ENCODE data around the gene RANBP9.

RANBP9 gene

GRCh38 chr6:13664703-13665352, 46.8 kb downstream of the RANBP9 start:
- Histone ChIP-seq H3K79me2 (ENCODE audit: control insufficient read depth, low read length) (peaks cover 100% of the 10 kb centered on the region), H3K27me3 (ENCODE audit: control insufficient read depth, low read length) (no peaks in the 10 kb centered on the region), H3K27ac (ENCODE audit: low read depth, low read length) (no peak overlapping the region), H3K4me3 (ENCODE audit: low read length) (no peak overlapping the region), H3K9me3 (ENCODE audit: control insufficient read depth, insufficient read depth, low read length) (no peaks in the 10 kb centered on the region), H3K9me2 (replicated peaks; ENCODE audit: control insufficient read depth, low read length) (no peaks in the 10 kb centered on the region), H3K4me1 (ENCODE audit: control insufficient read depth, low read length) (peaks cover 40% of the 10 kb centered on the region), H4K20me1 (ENCODE audit: control insufficient read depth, insufficient read depth, low read depth, low read length) (peaks cover 5% of the 10 kb centered on the region; the same call in 1 of the 2 replicates), H3K4me2 (ENCODE audit: low read length) (no peak overlapping the region), H3K36me3 (ENCODE audit: control insufficient read depth, low read length) (no peaks in the 10 kb centered on the region), H3F3A (ENCODE audit: control insufficient read depth, insufficient read depth) (no peaks in the 10 kb centered on the region)
- TF ChIP-seq CTCF (IDR thresholded peaks at IDR 0.05; ENCODE audit: low read depth, low read length, poor library complexity, severe bottlenecking) (no peak), EZH2phosphoT487 (IDR thresholded peaks at IDR 0.05; ENCODE audit: borderline replicate concordance, low read length) (no peak)

GRCh38 chr6:13663986-13664385, 47.6 kb downstream of the RANBP9 start:
- no peak overlapping the region for H3K4me2 ChIP-seq (ENCODE audit: low read length)
- no peak overlapping the region for H3K27ac ChIP-seq (ENCODE audit: low read depth, low read length)
- H3K27me3 ChIP-seq (ENCODE audit: control insufficient read depth, low read length), result no peaks in the 10 kb centered on the region
- H3K9me3 ChIP-seq (ENCODE audit: control insufficient read depth, insufficient read depth, low read length), result no peaks in the 10 kb centered on the region
- no peaks in the 10 kb centered on the region for H3K9me2 ChIP-seq (replicated peaks; ENCODE audit: control insufficient read depth, low read length)
- no peak overlapping the region for H3K4me3 ChIP-seq (ENCODE audit: low read length)
- H3F3A ChIP-seq (ENCODE audit: control insufficient read depth, insufficient read depth), result no peaks in the 10 kb centered on the region
- H3K4me1 ChIP-seq (ENCODE audit: control insufficient read depth, low read length), result peaks cover 37% of the 10 kb centered on the region
- H3K36me3 ChIP-seq (ENCODE audit: control insufficient read depth, low read length), result no peaks in the 10 kb centered on the region
- H3K79me2 ChIP-seq (ENCODE audit: control insufficient read depth, low read length), result peaks cover 100% of the 10 kb centered on the region
- H4K20me1 ChIP-seq (ENCODE audit: control insufficient read depth, insufficient read depth, low read depth, low read length), result peaks cover 5% of the 10 kb centered on the region; the same call in 1 of the 2 replicates
- no peak for TF ChIP-seq CTCF (IDR thresholded peaks at IDR 0.05; ENCODE audit: low read depth, low read length, poor library complexity, severe bottlenecking)
- no peak for TF ChIP-seq EZH2phosphoT487 (IDR thresholded peaks at IDR 0.05; ENCODE audit: borderline replicate concordance, low read length)

GRCh38 chr6:13662651-13663334, 48.8 kb downstream of the RANBP9 start:
- Histone ChIP-seq H3K27me3 (ENCODE audit: control insufficient read depth, low read length) (no peaks in the 10 kb centered on the region), H3K9me2 (replicated peaks; ENCODE audit: control insufficient read depth, low read length) (no peaks in the 10 kb centered on the region), H4K20me1 (ENCODE audit: control insufficient read depth, insufficient read depth, low read depth, low read length) (peaks cover 5% of the 10 kb centered on the region; the same call in 1 of the 2 replicates), H3K4me2 (ENCODE audit: low read length) (no peak overlapping the region), H3K27ac (ENCODE audit: low read depth, low read length) (no peak overlapping the region), H3K9me3 (ENCODE audit: control insufficient read depth, insufficient read depth, low read length) (no peaks in the 10 kb centered on the region), H3F3A (ENCODE audit: control insufficient read depth, insufficient read depth) (no peaks in the 10 kb centered on the region), H3K79me2 (ENCODE audit: control insufficient read depth, low read length) (peaks cover 98% of the 10 kb centered on the region), H3K36me3 (ENCODE audit: control insufficient read depth, low read length) (peaks cover under 1% of the 10 kb centered on the region; the same call in 1 of the 2 replicates), H3K4me3 (ENCODE audit: low read length) (no peak overlapping the region), H3K4me1 (ENCODE audit: control insufficient read depth, low read length) (peaks cover 34% of the 10 kb centered on the region)
- no peak for TF ChIP-seq EZH2phosphoT487 (IDR thresholded peaks at IDR 0.05; ENCODE audit: borderline replicate concordance, low read length)
- TF ChIP-seq CTCF (IDR thresholded peaks at IDR 0.05; ENCODE audit: low read depth, low read length, poor library complexity, severe bottlenecking), result no peak

Data from DOHH2 (cell line).